A549 (cell line): ENCODE data around the gene NXT2.

ENCODE experiments used
- BCL3 ChIP-seq: fragments of >200 bp; sonication (Bioruptor Twin); formaldehyde crosslinking; IDR thresholded peaks from 3 replicates; pipeline ENCODE4 v1.6.1; 2016
- BHLHE40 ChIP-seq: IDR thresholded peaks from 2 replicates; pipeline ENCODE4 v1.6.1; 2012; ENCODE audit warnings: low read depth, low read length, inconsistent platforms
- CEBPB ChIP-seq, 2 experiments: fragments of >200 bp in 1 of 2; sonication (Bioruptor Twin) in 1 of 2; formaldehyde crosslinking in 1 of 2; IDR thresholded peaks; 2 replicates each; pipeline ENCODE4 v1.6.1; 2012 to 2016
- CHD2 ChIP-seq: fragments of 150-350 bp; IDR thresholded peaks from 2 replicates; pipeline ENCODE4 v1.6.1; 2014; ENCODE audit warnings: low read length; ENCODE audit not compliant: partially characterized antibody
- CTCF ChIP-seq: fragments of >200 bp; sonication (Bioruptor Twin); formaldehyde crosslinking; IDR thresholded peaks from 3 replicates; pipeline ENCODE4 v1.5.1; 2016
- ESRRA ChIP-seq: fragments of 150-350 bp; IDR thresholded peaks from 2 replicates; pipeline ENCODE4 v1.6.1; 2014; ENCODE audit warnings: mild to moderate bottlenecking, low read length, borderline replicate concordance
- MAFK ChIP-seq: fragments of 450-650 bp; IDR thresholded peaks from 2 replicates; pipeline ENCODE4 v1.6.1; 2014; ENCODE audit not compliant: partially characterized antibody
- PBX3 ChIP-seq: IDR thresholded peaks from 2 replicates; pipeline ENCODE4 v1.6.1; 2012
- POLR2AphosphoS2 ChIP-seq: conservative IDR thresholded peaks from 2 replicates; pipeline ENCODE4 v1.6.1; 2012; ENCODE audit warnings: low read length, improper control_type of control experiment, inconsistent platforms
- SMC3 ChIP-seq: fragments of >200 bp; sonication (Bioruptor Twin); formaldehyde crosslinking; IDR thresholded peaks from 3 replicates; pipeline ENCODE4 v1.6.1; 2018; ENCODE audit warnings: inconsistent platforms
- ZSCAN20 ChIP-seq: fragments of 250-450 bp; sonication (Bioruptor Pico); IDR thresholded peaks from 2 replicates; pipeline ENCODE4 v1.8.0; 2022; ENCODE audit warnings: mild to moderate bottlenecking, moderate library complexity
- TF ChIP-seq, protein P1 (sequence below): IDR thresholded peaks from 2 replicates; pipeline ENCODE4 v1.6.1; 2012

DNA sequence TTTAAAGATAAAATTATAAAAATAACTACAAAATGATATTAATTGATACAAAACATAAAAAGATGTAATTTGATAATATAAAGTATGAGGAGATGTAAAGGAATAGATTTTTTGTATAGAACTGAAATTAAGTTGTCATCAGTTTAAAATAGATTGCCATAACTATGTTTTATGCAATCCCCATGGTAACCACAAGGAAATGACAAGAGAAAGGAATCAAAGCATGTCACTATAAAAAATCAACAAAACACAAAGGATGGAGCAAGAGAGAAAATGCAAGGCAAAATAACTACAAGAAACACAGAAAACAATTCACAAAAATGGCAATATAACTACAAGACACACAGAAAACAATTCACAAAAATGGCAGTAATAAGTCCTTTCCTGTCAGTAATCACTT is 27.7 kb upstream of the NXT2 start:
- no peak for TF ChIP-seq SMC3
- TF ChIP-seq, protein P1, sequence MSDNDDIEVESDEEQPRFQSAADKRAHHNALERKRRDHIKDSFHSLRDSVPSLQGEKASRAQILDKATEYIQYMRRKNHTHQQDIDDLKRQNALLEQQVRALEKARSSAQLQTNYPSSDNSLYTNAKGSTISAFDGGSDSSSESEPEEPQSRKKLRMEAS: no peak
- no peak for TF ChIP-seq CTCF
- TF ChIP-seq ESRRA: no peak
- no peak for TF ChIP-seq CEBPB (IDR thresholded peaks at IDR 0.05)
- TF ChIP-seq PBX3: no peak
- TF ChIP-seq BHLHE40: no peak
- no peak for TF ChIP-seq MAFK
- no peak for TF ChIP-seq BCL3
- TF ChIP-seq CHD2: no peak
- no peak for TF ChIP-seq ZSCAN20 (CRISPR knock-in tag)
- TF ChIP-seq POLR2AphosphoS2: no peak
